Peyer's patch (tissue), 4 donors: ENCODE results near the gene FIGNL1.

Experiments
- POLR2A ChIP-seq, 2 donors: fragments of 450-650 bp; IDR thresholded peaks; one replicate each; pipeline ENCODE4 v1.5.1; 2017; ENCODE audit warnings: antibody characterized with exemption in 2 of 2, mild to moderate bottlenecking in 2 of 2, moderate library complexity in 2 of 2
- TF ChIP-seq, protein P1 (sequence below), 6 experiments: fragments of 450-650 bp in 4 of 6; fragments of 200-600 bp in 2 of 6; sonication (generic) in 1 of 6; IDR thresholded peaks; one replicate each; pipeline ENCODE4 v1.5.1; 2017 to 2019; ENCODE audit warnings: antibody characterized with exemption in 6 of 6, mild to moderate bottlenecking in 3 of 6, moderate library complexity in 1 of 6

DNA sequence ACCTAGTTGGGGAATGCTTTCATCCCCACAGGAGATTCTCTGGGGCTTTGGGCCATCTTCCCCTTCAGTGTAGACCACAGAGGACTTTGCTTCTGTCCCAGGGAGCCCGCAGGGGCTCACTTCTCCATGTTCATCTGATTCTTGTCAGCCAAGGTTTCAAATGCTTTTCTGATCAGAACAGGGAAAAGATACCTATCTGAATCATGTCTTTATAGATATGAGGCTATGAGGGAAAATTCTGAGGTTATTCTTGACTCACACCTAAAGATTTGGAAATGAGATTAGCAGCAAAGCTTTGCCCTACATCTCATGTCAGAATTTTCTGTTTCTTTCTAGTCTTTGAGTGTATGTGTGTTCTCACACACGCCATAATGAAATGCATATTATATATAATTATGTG, 53.3 kb downstream of the FIGNL1 start:
- TF ChIP-seq, protein P1, sequence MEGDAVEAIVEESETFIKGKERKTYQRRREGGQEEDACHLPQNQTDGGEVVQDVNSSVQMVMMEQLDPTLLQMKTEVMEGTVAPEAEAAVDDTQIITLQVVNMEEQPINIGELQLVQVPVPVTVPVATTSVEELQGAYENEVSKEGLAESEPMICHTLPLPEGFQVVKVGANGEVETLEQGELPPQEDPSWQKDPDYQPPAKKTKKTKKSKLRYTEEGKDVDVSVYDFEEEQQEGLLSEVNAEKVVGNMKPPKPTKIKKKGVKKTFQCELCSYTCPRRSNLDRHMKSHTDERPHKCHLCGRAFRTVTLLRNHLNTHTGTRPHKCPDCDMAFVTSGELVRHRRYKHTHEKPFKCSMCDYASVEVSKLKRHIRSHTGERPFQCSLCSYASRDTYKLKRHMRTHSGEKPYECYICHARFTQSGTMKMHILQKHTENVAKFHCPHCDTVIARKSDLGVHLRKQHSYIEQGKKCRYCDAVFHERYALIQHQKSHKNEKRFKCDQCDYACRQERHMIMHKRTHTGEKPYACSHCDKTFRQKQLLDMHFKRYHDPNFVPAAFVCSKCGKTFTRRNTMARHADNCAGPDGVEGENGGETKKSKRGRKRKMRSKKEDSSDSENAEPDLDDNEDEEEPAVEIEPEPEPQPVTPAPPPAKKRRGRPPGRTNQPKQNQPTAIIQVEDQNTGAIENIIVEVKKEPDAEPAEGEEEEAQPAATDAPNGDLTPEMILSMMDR (IDR thresholded peaks at IDR 0.05) = no peak
- TF ChIP-seq POLR2A (IDR thresholded peaks at IDR 0.05) = no peak
